SK-N-SH (cell line): ENCODE results near the gene ATF2. TPM values are rescaled to one million over a fixed set of nuclear protein-coding genes. Genes with fewer than 3 reads are reported as not detected.

Experiments
- CTCF ChIA-PET: fragments of 300-600, 350-600 bp; formaldehyde crosslinking; extraction: SDS; loops from one replicate; lab custom pipeline; 2021; lab: Yijun Ruan, JAX
- POLR2A ChIA-PET: fragments of 350-600 bp; sonication (Branson Sonifier 250); formaldehyde crosslinking; extraction: SDS; loops from one replicate; lab custom pipeline; 2020; ENCODE audit warnings: antibody characterized with exemption, inconsistent platforms; lab: Yijun Ruan, JAX
- DNase-seq: peaks from one replicate; pipeline ENCODE4 v3.0.0; 2012
- H2AFZ ChIP-seq: fragments of 200-600 bp; sonication (generic); 2 replicates; pipeline ENCODE4 v1.8.1; 2016; ENCODE audit warnings: antibody characterized with exemption, mild to moderate bottlenecking, low read depth
- H3F3A ChIP-seq: fragments of 200-600 bp; sonication (generic); replicated peaks from 2 replicates; pipeline ENCODE3; 2016; ENCODE audit warnings: antibody characterized with exemption, mild to moderate bottlenecking; ENCODE audit not compliant: insufficient read depth
- H3K27ac ChIP-seq, 2 experiments: fragments of 200-500 bp in 1 of 2; fragments of 200-600 bp in 1 of 2; sonication (Bioruptor generic) in 1 of 2; sonication (generic), shearing (Covaris generic) in 1 of 2; 2 replicates each; pipeline versions ENCODE4 v1.5.1 to v1.6.1; 2014 to 2016; ENCODE audit warnings: low read depth in 2 of 2, inconsistent platforms in 1 of 2, low read length in 1 of 2, mild to moderate bottlenecking in 1 of 2, mixed read lengths in 1 of 2
- H3K27me3 ChIP-seq: fragments of 200-600 bp; sonication (generic), shearing (Covaris generic); 2 replicates; pipeline ENCODE4 v1.6.1; 2016; ENCODE audit warnings: mixed run types; ENCODE audit not compliant: insufficient read depth
- H3K36me3 ChIP-seq, 2 experiments: fragments of 200-500 bp in 1 of 2; fragments of 200-600 bp in 1 of 2; sonication (Bioruptor generic) in 1 of 2; sonication (generic) in 1 of 2; replicated peaks in 1 of 2; 2 replicates each; pipeline versions ENCODE3 to v1.5.1; 2014 to 2016; ENCODE audit warnings: low read length in 1 of 2, mild to moderate bottlenecking in 1 of 2; ENCODE audit not compliant: insufficient read depth in 2 of 2, control insufficient read depth in 1 of 2
- H3K4me1 ChIP-seq, 2 experiments: fragments of 200-500 bp in 1 of 2; fragments of 200-600 bp in 1 of 2; sonication (Bioruptor generic) in 1 of 2; sonication (generic), shearing (Covaris generic) in 1 of 2; 2 replicates each; pipeline versions ENCODE4 v1.5.1 to v1.6.1; 2014 to 2016; ENCODE audit warnings: low read depth in 1 of 2, low read length in 1 of 2, mixed run types in 1 of 2; ENCODE audit not compliant: insufficient read depth in 2 of 2, control insufficient read depth in 1 of 2
- H3K4me2 ChIP-seq: fragments of 200-600 bp; sonication (generic), shearing (Covaris generic); 2 replicates; pipeline ENCODE4 v1.6.1; 2017; ENCODE audit warnings: mixed run types
- H3K4me3 ChIP-seq, 2 experiments: fragments of 200-500 bp in 1 of 2; fragments of 200-600 bp in 1 of 2; sonication (Bioruptor generic) in 1 of 2; sonication (generic), shearing (Covaris generic) in 1 of 2; 2 replicates each; pipeline versions ENCODE4 v1.5.1 to v1.8.1; 2014 to 2016; ENCODE audit warnings: low read depth in 2 of 2, inconsistent platforms in 1 of 2, low read length in 1 of 2, mild to moderate bottlenecking in 1 of 2, mixed read lengths in 1 of 2, moderate library complexity in 1 of 2
- H3K79me2 ChIP-seq: fragments of 200-600 bp; sonication (generic); 2 replicates; pipeline ENCODE4 v1.8.1; 2017; ENCODE audit warnings: mild to moderate bottlenecking; ENCODE audit not compliant: insufficient read depth
- H3K9ac ChIP-seq: fragments of 200-600 bp; sonication (generic); 2 replicates; pipeline ENCODE4 v1.6.1; 2017; ENCODE audit warnings: mixed run types
- H3K9me2 ChIP-seq: fragments of 200-600 bp; sonication (generic); 2 replicates; pipeline ENCODE4 v1.6.1; 2017; ENCODE audit warnings: mixed run types
- H3K9me3 ChIP-seq: fragments of 200-600 bp; sonication (generic); 2 replicates; pipeline ENCODE4 v1.6.1; 2017; ENCODE audit warnings: mixed run types, mild to moderate bottlenecking, moderate library complexity
- H4K20me1 ChIP-seq: fragments of 200-600 bp; sonication (generic); 2 replicates; pipeline ENCODE4 v1.6.1; 2017; ENCODE audit warnings: mild to moderate bottlenecking, mixed run types; ENCODE audit not compliant: insufficient read depth
- CTCF ChIP-seq: fragments of 200-600 bp; sonication (generic); IDR thresholded peaks from 2 replicates; pipeline ENCODE4 v1.6.1; 2017; ENCODE audit warnings: antibody characterized with exemption, mild to moderate bottlenecking, moderate library complexity
- EP300 ChIP-seq, 2 experiments: IDR thresholded peaks; 2 replicates each; pipeline versions ENCODE4 v1.4.0 to v1.6.1; 2012; ENCODE audit warnings: borderline replicate concordance in 1 of 2, low read depth in 1 of 2, low read length in 1 of 2
- FOSL2 ChIP-seq: IDR thresholded peaks from 2 replicates; pipeline ENCODE4 v1.4.0; 2012; ENCODE audit warnings: low read depth, mild to moderate bottlenecking, moderate library complexity, borderline replicate concordance
- FOXJ3 ChIP-seq: sonication (generic); formaldehyde crosslinking; IDR thresholded peaks from 2 replicates; pipeline ENCODE4 v1.5.1; 2020; ENCODE audit warnings: mild to moderate bottlenecking, missing genetic modification reagents
- FOXM1 ChIP-seq: IDR thresholded peaks from 2 replicates; pipeline ENCODE4 v1.4.0; 2012; ENCODE audit warnings: low read depth, mild to moderate bottlenecking
- GABPA ChIP-seq: IDR thresholded peaks from 2 replicates; pipeline ENCODE4 v1.4.0; 2012; ENCODE audit warnings: low read depth, mild to moderate bottlenecking
- GATA2 ChIP-seq: sonication (generic); formaldehyde crosslinking; IDR thresholded peaks from 2 replicates; pipeline ENCODE4 v1.5.0; 2020; ENCODE audit warnings: mild to moderate bottlenecking, missing genetic modification reagents
- JUND ChIP-seq: IDR thresholded peaks from 2 replicates; pipeline ENCODE4 v1.4.0; 2012
- MAX ChIP-seq: IDR thresholded peaks from 2 replicates; pipeline ENCODE4 v1.4.0; 2012; ENCODE audit warnings: low read depth
- POLR2AphosphoS5 ChIP-seq: IDR thresholded peaks from 2 replicates; pipeline ENCODE4 v1.6.1; 2012; ENCODE audit warnings: low read depth, low read length
- RAD21 ChIP-seq: IDR thresholded peaks from 2 replicates; pipeline ENCODE4 v1.6.1; 2012; ENCODE audit warnings: mild to moderate bottlenecking, low read length
- RXRA ChIP-seq: IDR thresholded peaks from 2 replicates; pipeline ENCODE4 v1.4.0; 2012; ENCODE audit warnings: low read depth, mild to moderate bottlenecking, borderline replicate concordance
- SIN3A ChIP-seq: IDR thresholded peaks from 2 replicates; pipeline ENCODE4 v1.6.1; 2012; ENCODE audit warnings: low read depth, mild to moderate bottlenecking, low read length, moderate library complexity, borderline replicate concordance
- SMC3 ChIP-seq: IDR thresholded peaks from 2 replicates; pipeline ENCODE4 v1.6.1; 2012; ENCODE audit warnings: low read depth, low read length, improper control_type of control experiment
- USF2 ChIP-seq: fragments of 150-350 bp; IDR thresholded peaks from 2 replicates; pipeline ENCODE4 v1.6.1; 2017; ENCODE audit warnings: antibody characterized with exemption, low read length, low read depth, borderline replicate concordance
- ZBTB33 ChIP-seq: IDR thresholded peaks from 2 replicates; pipeline ENCODE4 v1.4.0; 2012; ENCODE audit warnings: low read depth, borderline replicate concordance
- WGBS: methylation state at CpG from one replicate; pipeline ENCODE4 v1.1.6; 2017; ENCODE audit warnings: low lambda C conversion rate; 5-methylcytosine and 5-hydroxymethylcytosine counted together
- polyA plus RNA-seq, 3 experiments: library from polyadenylated mRNA; depleted of rRNA; stranded (reverse); fragments of >200 nt; gene quantifications; 2 replicates each; pipeline ENCODE4 v1.2.3, GENCODE V29; 2012

ATF2 gene
- polyA plus RNA-seq, 1 of the 3 experiments (the other 2 are of a cell fraction), result 19.0 TPM

GRCh38 chr2:175037941-175038340, 130.1 kb downstream of the ATF2 start:
- H2AFZ ChIP-seq, result no peak overlapping the region
- no peaks in the 10 kb centered on the region for H3K9me2 ChIP-seq
- no peaks in the 10 kb centered on the region for H4K20me1 ChIP-seq
- no peak for TF ChIP-seq JUND
- no peak for TF ChIP-seq USF2
- TF ChIP-seq RAD21, result no peak
- TF ChIP-seq FOXJ3 (CRISPR knock-in tag), result no peak
- TF ChIP-seq FOXM1, result no peak
- TF ChIP-seq GABPA, result no peak
- TF ChIP-seq FOSL2, result no peak
- no peak for TF ChIP-seq MAX
- no peak for TF ChIP-seq RXRA
- no peak for TF ChIP-seq ZBTB33
- no peak for TF ChIP-seq SIN3A
- TF ChIP-seq EP300 (IDR thresholded peaks at IDR 0.05; ENCODE audit: borderline replicate concordance in 1 of 2, low read depth in 1 of 2, low read length in 1 of 2), result no peak
- no peak for TF ChIP-seq GATA2 (CRISPR knock-in tag)
- POLR2A ChIA-PET, result interaction anchor here (0.6 kb wide), 1 partner anchor 360 kb away, joined by 5 read pairs; no protein-coding TSS in a partner anchor
- 100% methylated on average over 2 of the region's 2 CpGs for WGBS
- CTCF ChIA-PET, result interaction anchor here (0.9 to 2.0 kb wide), 3 partner anchors 140 to 289 kb away, joined by 3 to 6 read pairs (median 3); no protein-coding TSS in a partner anchor
- no peaks in the 10 kb centered on the region for H3K9me3 ChIP-seq
- no peak overlapping the region for H3K4me2 ChIP-seq
- no peak overlapping the region for H3K4me3 ChIP-seq
- no peaks in the 10 kb centered on the region for H3K36me3 ChIP-seq
- no peak overlapping the region for H3K27ac ChIP-seq
- no peak for DNase-seq
- H3K27me3 ChIP-seq, result no peaks in the 10 kb centered on the region
- H3K4me1 ChIP-seq, result no peaks in the 10 kb centered on the region
- no peaks in the 10 kb centered on the region for H3K79me2 ChIP-seq
- H3K9ac ChIP-seq, result no peak overlapping the region
- H3F3A ChIP-seq, result no peaks in the 10 kb centered on the region

GRCh38 chr2:175036582-175037018, 131.4 kb downstream of the ATF2 start:
- POLR2A ChIA-PET, result no interaction called here
- H2AFZ ChIP-seq, result peak overlapping the region; percentile 79
- peak; percentile 68 for TF ChIP-seq CTCF
- no peak for TF ChIP-seq POLR2AphosphoS5
- no peak for TF ChIP-seq EP300 (IDR thresholded peaks at IDR 0.05; ENCODE audit: borderline replicate concordance in 1 of 2, low read depth in 1 of 2, low read length in 1 of 2)
- TF ChIP-seq SMC3, result peak; percentile 32; the same call in 1 of the 2 replicates
- peak; percentile 46 for TF ChIP-seq RAD21
- TF ChIP-seq, all 33 proteins: peak for 3
- no peaks in the 10 kb centered on the region for H4K20me1 ChIP-seq
- no peak overlapping the region for H3K4me3 ChIP-seq
- H3K9me3 ChIP-seq, result no peaks in the 10 kb centered on the region
- no peak overlapping the region for H3K27ac ChIP-seq
- H3F3A ChIP-seq, result no peaks in the 10 kb centered on the region
- CTCF ChIA-PET, result interaction anchor here (0.6 to 1.5 kb wide), 6 partner anchors 12 to 1075 kb away, joined by 3 to 9 read pairs (median 4); no protein-coding TSS in a partner anchor
- H3K79me2 ChIP-seq, result no peaks in the 10 kb centered on the region
- H3K4me1 ChIP-seq, result no peaks in the 10 kb centered on the region
- 0 out of 2 replicates have a peak overlapping the region, but pooled peaks have one; percentile 31 for H3K4me2 ChIP-seq
- no peaks in the 10 kb centered on the region for H3K9me2 ChIP-seq
- no peak overlapping the region for H3K9ac ChIP-seq
- H3K36me3 ChIP-seq, result no peaks in the 10 kb centered on the region
- H3K27me3 ChIP-seq, result no peaks in the 10 kb centered on the region
- WGBS, result 63% methylated on average over 5 of the region's 5 CpGs
- peak; percentile 30 for DNase-seq
